HG03045 (cell line): ENCODE data around the gene ATXN10.

Experiments used
- ATAC-seq: cut with Tn5 transposase; IDR thresholded peaks from one replicate; pipeline ENCODE4 v1.9.1; 2021; ENCODE audit warnings: mild to moderate bottlenecking, moderate library complexity; ENCODE audit not compliant: unreplicated experiment

The ATXN10 gene

DNA sequence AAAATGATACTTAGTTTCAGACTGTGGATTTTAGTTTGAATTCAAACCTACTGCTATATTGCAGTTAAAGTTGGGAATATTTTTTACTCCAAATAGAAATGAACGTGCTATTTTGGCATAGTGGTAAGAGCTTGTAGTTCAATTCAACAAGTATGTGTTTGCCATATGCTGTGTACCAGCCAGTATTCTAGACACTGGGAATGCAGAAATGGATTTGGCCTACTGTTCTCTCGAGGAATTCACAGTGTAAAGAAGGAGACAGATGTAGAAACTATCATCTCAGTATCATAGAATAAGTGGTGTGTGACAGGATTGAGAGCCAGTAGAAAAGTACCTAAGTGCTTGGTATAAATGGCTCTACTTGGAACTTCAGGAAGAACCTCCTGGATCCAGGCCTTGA lies 80.4 kb downstream of the ATXN10 start:
- no peak for ATAC-seq

DNA sequence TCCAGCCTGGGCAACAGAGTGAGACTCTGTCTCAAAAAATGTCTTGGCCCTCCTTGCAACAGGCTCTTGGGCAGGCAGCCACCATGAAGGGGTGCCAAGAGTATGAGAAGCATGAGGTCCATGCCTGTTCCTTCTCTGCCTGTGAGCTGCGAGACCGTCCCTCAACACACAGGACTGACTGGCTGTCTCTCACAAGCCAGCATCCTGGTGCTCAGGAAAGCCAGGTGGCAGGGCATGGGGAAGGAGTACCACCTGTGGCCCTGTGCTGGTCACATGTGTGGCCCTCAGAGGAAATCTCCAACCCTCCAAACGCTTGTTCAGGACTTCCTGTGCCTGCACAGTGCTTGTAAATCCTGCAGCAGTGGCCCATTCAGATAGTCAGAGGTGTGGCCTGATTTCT lies 83.2 kb downstream of the ATXN10 start:
- no peak for ATAC-seq

DNA sequence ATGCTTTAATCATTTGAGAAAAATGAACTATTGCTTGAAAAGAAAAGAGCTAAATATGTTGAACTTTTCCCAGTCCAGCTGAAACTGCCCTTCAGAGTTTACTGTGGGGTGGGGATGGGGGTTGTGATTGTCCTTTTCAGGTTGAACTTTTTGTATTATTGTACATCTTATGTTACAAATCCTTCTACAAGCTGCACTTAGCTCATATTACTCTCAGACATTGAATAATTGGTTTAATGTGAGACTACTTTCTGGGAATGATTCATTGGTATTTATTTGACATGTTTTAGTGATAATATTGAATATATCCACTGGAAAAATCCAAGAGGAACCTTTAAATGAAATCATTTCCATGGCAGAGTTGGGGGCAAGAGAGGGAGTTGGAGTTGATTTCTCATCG lies 84.9 kb downstream of the ATXN10 start:
- no peak for ATAC-seq

DNA sequence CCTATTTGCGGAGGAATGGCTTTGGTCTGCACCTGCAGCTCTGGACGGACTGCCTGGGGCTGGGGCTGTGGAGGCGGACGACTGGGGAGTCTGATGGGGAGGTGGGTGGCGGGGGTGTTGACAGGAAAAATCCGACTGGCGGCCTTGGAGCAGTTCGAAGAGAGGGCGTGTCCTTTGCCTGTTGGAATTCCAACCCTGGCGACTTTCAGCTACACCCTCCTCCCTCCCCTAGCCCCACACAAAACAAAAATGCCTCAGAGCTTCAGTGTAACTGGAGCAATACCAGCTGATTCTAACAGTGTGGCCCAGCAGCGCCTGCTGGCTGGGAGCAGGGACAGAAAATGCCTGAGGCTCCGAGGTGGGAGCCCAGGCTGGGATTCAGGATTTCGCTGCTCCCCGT lies 85.4 kb downstream of the ATXN10 start:
- ATAC-seq, result no peak

DNA sequence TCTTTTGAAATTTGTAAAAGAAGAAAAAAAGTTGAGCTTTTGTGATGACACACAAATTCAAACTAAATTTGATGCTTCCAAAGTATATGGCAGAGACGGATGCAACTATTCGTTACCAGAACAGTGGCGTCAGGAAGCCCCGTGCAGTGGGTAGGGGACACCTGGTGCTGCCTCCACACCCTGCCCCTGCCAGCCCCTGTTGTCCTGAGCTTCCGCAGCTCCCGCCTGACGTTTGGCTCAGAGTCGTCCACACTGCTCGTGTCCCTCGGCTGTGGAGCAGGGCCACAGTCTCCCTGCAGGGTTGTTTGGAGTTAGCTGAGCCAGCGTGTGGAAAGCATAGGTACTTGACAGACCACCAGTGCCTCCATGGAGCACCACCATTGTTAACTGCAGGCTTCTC lies 86.3 kb downstream of the ATXN10 start:
- ATAC-seq, result no peak

DNA sequence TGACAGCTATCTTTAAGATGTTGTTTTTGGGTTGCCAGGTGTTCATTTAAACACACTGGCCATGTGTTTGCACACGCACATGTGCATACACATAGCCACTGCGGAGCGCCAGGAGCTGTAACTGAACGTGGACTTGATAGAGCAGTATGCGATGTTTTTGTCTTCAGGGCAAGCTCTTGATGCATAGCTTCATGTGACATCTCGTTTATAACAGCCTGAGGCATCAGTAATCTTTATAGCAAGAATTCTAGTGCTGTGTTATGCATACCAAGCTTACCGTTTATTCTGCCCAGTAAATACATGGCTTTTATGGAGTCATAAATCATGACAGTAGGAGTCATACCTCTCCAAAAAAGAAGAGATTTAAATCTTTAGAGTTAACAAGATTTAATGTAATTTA lies 87.0 kb downstream of the ATXN10 start:
- no peak for ATAC-seq

DNA sequence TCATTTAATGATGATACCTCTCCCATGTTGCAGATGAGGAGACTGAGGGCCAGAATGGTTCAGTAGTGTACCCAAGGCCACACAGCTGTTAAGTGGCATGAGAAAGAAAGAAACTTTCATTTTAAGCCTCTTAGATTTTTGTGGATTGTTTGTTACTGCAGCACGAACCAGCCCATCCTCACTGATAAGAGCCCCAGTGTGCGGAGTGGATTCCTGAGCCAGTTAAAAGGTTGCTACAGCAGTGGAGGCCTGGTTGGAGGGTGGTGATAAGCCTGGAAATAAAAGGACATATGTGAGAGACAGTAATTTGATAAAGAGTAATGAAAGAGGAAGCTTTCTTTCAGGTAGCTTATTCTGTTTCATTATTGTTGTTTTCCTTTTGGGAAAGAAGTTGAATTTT lies 89.0 kb downstream of the ATXN10 start:
- no peak for ATAC-seq

DNA sequence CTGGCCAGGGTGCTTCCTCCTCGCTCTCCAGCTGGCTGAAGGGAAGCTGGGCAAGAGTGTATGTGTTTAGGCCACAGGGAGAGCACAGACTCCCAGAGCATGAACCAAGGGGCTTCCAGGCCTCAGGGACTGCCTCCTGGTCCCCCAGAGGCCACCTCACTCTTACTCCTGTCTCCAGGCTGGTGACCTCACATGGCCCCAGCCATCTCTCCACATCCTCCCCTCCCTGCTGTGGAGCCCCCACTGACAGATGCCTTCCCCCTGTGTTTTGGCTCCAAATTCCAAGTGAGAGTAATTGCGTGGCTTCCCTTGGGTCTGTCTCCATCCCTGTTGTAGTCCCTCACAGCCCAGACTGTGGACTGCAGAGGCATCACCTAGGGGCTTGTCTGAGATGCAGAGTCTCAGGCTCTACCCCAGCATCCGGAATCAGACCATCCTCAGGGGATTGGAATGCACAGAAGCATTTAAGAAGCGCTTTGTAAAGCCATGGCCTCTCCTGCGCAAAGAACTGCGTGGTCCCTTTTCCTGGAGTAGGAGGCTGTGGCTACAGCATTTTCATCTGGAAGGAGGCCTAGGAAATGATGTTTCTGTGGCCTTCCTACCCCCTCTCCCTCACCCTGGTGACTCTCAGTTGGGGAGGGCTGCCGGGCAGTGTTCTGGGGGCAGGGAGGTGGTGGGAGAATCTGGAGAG lies 91.1 kb downstream of the ATXN10 start:
- no peak for ATAC-seq

DNA sequence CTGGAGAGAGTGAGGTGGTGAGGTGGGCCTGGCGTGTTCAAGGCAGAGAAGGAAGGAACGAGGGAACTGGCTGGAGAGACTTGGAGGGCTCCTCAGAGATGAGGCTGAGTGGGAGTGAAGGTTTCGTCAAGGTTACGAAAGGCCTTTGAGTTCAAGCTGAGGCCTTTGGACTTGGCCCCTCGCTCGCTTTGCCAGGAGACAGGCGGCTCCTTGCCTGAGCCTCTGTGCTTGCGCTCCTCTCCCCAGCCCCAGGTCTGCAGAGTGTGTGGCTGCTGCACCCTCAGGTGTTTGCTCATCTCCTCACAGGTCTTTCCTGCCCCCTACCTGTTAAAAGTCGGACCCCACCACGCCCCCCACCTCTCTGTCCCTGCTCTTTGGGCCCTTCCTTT lies 91.6 kb downstream of the ATXN10 start:
- ATAC-seq, result no peak

DNA sequence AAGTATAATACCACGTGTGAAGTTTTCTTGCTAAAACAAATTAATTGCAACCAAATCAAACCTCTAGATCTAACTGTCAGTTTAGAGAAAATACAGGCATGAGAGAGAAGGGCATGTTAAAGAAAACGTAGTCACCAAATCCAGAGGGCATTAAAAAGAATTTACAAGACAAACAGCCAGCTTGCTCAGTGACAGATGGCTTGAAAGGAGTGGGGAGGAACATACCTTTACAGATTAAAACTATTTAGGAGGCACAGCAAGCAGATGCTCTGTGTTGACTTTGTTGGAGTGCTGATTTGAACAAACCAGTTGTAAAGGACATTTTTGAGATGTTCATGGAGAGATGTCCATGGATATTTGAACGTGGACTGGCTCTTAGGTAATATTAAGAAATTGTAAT lies 96.9 kb downstream of the ATXN10 start:
- ATAC-seq, result no peak

DNA sequence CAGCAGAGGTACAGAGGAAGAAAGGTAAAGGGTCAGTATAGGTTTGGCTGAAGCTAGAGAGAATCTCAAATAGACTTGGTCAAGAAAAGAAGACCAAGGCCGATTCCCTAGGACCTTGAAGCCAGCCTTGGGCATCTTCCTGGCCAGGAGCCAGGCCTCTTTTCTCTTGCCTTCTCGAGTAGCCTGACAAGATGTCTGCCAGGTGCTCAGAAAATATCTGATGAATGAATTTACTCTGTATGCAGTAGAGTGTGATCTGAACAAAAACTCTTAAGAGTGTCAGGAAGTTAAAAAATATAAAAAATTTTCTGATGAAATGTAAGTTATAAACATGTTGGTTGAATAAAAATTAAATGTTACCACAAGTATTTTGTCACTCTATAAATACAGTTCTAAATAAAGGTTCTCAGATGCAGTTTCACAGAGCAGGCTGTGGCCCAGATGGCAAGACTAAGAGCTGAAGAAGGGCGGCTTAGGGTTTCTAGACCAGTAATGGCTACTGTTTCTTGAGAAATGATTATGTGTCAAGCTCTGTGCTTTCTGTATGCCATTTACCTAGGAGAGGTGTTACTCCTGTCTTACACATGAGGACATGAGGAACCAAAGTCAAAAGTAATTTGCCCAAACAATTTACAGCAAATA lies 98.1 kb downstream of the ATXN10 start:
- no peak for ATAC-seq

DNA sequence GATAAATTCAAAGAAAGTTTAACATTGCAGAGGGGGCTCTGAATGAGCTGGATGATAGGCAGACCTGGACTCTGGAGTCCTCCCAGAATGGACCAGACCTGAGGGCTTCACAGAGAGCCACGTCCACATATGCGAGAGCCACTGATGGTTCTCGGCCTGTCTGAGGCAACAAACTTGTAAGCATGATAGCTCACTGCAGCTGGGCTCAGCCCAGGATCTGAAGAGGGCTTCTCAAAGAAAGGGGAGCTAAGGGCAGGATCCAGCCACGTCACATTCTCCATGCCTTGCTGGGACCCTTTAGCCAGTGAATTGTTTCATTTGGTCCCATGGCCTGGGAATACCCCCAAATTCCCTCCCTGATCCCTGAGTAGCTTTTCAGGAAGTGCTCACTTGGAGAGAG lies 98.9 kb downstream of the ATXN10 start:
- ATAC-seq, result no peak

DNA sequence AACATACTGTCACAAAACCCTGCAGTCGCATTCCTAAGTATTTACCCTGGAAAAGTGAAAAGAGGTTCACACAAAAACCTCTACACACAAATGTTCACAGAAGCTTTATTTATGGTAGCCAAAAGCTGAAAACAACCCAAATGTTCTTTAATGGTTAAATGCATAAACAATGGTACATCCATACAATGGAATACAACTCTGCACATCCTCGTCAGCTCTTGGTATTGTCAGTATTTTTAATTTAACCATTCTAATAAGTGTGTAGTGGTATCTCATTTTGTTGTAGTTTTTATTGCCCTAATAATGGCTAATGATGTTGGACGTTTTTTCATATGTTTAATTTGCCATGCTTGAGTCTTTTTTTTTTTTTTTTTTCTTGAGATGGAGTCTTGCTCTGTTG lies 99.4 kb downstream of the ATXN10 start:
- ATAC-seq, result no peak

DNA sequence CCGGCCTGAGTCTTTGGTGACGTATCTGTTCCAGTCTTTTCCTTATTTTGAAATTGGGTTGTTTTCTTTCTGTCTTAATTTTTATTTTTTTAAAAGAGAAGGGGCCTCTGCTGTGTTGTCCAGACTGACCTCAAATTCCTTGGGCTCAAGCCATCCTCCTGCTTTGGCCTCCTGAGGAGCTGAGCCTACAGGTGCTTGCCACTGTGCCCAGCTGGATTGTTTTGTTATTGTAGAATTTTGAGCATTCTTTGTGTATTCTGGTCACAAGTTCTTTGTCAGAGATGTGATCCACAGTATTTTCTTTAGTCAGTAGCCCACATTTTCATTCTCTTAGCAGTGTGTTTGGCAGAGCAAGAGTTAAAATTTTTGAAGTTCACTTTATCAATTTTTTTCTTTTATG lies 100.1 kb downstream of the ATXN10 start:
- no peak for ATAC-seq

DNA sequence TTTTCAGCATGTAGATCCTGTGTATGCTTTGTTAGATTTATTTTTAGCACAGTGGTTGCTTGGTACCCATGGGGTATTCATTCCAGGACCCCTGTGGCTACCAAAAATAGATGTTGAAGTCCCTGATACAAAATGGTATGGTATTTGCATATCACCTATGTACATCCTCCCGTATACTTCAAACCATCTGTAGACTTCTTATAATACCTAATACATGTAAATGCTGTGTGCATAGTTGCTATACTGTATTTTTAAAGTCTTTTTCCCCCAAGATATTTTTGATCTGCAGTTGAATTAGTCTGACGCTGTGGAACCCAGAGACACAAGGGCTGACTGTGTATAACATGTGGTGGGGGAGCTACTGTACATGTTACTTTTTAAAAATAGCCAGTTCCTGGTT lies 101.1 kb downstream of the ATXN10 start:
- ATAC-seq, result no peak

DNA sequence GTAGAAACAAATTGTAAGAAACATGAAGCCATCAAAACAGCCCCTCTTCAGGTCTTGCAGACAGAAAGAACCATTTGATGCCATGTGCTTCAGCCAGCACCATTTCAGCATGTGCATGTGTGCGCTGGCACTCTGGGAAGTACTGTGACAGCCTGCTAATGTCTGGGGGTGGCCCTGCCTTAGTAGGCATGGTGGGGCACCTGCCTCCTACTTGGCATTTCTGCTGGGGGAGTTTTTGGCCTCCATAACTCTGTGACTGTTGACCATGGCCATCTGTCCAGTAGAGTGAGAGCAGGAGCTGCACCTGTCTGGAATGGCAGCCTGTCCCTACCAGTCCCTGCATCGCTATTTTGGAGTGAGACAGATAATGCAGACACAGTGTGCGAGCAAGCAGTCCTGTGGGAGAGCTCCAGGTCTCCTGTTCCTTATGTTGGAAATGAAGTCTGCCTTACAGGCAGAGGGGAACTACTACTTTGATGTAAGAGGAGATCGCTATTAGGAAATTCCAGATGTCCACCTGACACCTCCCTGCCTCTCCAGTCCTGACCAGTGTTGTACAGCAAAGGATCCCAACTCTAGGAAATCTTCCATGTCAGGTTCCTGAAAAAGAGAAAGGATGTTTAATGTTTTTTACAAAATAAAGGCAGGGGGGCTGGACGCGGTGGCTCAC lies 102.5 kb downstream of the ATXN10 start:
- no peak for ATAC-seq

DNA sequence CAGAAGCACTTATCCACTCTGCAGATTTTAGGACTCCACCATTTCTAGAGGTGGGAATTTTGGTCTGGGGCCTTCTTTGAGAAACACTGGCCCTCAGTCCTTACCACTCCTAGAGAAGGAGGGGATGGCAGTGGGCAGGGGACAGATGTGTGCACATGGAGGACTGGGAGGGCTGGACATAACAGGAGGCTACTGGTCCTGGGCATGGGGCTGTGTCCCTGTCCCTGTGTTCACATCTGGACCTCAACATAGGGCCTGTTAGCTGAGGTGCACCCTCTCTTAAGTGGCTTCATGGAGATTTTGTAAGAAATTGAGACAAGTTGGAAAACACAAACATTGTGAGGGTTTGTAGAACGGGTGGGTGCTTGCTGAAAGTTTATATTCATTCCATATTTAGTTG lies 103.4 kb downstream of the ATXN10 start:
- no peak for ATAC-seq

DNA sequence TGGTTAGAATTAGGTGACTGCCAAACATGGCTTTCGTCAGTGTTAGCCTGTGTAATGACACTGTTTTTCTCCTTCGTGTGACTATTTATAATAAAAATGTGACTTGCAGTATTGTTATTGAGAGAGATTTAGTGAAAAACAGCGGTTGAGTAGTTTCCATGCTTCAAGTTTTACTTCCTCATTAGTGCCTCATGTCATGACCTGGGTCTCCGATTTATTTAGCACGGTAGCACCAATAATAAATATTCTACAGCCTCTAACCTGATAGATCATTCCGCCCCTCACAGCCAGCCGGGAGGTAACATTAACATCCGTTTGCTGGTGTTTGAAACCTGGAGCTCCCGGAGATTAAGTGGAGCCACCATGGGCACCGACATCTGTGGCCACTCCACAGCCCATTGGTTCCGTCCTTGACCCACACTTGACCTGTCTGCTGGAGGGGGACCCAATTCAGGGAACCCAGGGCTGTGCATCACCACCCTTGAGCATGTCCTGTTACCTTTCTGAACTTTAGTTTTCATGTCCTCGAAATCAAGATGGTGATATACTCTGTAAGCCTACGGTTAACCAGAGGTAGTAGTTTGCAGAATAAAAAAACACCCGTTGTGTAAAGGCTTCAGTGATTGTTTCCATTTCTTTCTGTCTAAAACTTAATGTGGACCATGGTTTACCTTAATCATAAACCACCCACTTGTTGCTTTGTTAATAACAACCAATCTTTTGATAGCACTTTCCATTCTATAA lies 104.1 kb downstream of the ATXN10 start:
- ATAC-seq, result peak; percentile 48

DNA sequence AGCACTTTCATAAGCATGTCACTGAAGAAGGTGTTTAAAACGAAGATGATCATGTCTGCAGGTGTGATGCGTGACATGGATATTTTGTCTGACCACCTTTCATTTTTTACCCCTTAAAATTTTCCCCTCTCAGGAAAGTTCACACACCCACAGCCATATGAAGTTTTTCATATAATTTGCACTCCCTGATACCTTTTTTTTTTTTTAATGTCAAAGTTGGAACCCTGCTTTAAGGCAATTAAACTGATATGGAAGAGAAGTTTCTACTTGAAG lies 104.6 kb downstream of the ATXN10 start:
- ATAC-seq, result no peak

DNA sequence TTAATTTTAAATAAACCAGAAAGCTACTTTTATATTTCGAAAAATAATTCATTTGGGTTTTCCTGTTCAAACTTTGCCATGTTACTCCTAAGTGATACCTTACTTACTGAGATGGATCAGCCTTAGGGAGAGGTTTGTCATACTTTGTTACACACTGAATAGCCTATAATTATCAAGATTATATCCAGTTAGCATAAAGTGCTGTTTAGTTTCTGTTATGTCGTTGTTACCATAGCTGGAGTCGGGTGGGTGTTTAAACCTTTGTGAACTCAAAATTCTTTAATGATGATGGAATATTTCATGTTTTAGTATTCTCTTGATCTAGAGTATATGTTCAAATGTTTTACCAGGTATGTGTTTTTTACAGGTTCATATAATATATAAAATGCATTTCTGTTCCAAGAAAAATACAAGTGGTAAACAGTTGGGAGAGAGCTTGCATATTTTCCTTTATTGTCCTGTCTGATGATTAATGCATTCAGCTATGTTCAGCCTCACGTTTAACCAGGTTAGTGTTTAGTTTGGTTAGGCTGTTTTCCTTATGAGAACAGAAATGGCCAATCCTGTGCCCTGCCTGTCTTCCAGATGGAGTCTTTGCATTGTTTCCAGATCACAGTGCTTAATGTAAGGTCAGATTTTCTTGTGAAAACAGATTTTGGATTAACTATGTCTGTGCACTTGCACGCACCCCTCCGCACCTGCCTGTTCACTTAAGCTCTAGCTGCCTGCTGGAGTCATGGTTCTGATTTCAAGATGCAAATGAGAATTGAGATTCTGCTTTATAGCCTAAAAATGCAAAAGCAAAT lies 105.6 kb downstream of the ATXN10 start:
- ATAC-seq, result no peak

DNA sequence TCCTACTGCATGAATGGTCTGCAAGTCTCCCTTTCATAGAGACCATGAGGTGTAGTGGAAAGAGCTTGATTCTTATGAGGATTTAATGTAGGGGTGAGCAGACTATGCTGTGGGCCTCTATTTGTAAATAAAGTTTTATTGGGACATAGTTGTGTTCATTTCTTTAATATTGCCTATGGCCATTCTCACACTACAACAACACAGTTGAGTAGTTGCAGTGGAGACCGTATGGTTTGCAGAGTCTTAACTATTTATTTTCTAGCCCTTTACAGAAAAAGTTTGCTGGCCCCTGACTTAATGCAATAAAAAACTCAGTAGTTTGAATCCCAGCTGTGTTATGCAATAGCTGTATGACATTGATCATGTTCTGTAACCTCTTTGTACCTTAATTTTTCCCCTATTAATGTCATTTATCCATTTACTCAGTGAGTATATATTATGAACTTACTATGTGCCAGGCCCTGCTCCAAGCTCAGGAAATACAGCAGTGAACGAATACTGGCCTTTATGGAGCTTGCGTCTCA lies 106.3 kb downstream of the ATXN10 start:
- ATAC-seq, result no peak
